ENCODE data around the gene USP34. TPM values are rescaled to one million over a fixed set of nuclear protein-coding genes. Genes with fewer than 3 reads are reported as not detected.

USP34 gene
- total RNA-seq, 1 experiment from 2014 or later, result 89.4 TPM

DNA sequence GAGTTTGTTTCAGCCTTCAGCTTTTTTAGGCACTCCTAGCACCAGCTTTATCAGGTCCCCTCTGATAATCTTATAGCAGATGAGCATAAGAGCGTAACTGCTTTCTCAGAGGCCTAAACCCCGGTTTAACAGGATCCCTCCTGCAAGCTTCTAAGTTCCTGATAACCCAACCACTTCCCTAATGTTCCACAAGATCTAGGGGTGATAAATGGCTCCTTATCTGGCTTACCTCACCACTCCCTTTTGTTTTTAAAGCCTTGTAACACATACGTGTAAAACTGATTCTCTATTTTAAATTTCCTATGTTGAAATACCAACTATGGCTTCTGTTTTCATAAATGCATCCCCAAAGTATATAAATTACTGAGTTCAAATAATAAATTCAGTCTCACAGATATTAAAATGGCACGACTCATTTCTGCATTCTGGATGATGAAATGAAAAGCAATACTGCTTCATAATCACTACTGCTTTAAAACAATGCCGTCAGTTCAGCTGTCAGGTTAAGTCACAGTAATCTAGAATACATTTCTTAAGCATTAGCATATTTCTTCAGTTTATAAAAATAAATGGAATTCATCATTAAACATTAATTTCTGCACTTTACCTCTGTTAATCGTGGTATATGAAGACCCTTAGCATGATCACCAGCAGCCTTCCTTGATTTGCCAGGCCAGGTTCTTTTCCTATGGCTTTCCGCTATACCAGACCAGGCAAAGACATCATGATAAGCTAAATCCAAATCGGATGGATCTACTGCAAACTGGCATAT is 182.6 kb downstream of the USP34 start:
- TF ChIP-seq, protein P1, sequence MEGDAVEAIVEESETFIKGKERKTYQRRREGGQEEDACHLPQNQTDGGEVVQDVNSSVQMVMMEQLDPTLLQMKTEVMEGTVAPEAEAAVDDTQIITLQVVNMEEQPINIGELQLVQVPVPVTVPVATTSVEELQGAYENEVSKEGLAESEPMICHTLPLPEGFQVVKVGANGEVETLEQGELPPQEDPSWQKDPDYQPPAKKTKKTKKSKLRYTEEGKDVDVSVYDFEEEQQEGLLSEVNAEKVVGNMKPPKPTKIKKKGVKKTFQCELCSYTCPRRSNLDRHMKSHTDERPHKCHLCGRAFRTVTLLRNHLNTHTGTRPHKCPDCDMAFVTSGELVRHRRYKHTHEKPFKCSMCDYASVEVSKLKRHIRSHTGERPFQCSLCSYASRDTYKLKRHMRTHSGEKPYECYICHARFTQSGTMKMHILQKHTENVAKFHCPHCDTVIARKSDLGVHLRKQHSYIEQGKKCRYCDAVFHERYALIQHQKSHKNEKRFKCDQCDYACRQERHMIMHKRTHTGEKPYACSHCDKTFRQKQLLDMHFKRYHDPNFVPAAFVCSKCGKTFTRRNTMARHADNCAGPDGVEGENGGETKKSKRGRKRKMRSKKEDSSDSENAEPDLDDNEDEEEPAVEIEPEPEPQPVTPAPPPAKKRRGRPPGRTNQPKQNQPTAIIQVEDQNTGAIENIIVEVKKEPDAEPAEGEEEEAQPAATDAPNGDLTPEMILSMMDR (IDR thresholded peaks at IDR 0.05; ENCODE audit: unreplicated experiment), result no peak
- no peak overlapping the region for H3K4me3 Mint-ChIP-seq (ENCODE audit: low read depth, unreplicated experiment)
- no peaks in the 10 kb centered on the region for H3K27me3 Mint-ChIP-seq (ENCODE audit: unreplicated experiment)
- peak overlapping the region; percentile 85 for H3K27ac Mint-ChIP-seq (ENCODE audit: unreplicated experiment)
- peaks cover 7% of the 10 kb centered on the region for H3K36me3 Mint-ChIP-seq (ENCODE audit: insufficient read depth, unreplicated experiment)
- intact Hi-C loops (cut with micrococcal nuclease; ENCODE audit: unreplicated experiment), result no loop called here
- no peaks in the 10 kb centered on the region for H3K4me1 Mint-ChIP-seq (ENCODE audit: low read depth, unreplicated experiment)
- no peak for DNase-seq
- CTCF ChIA-PET, result no interaction called here
- no peaks in the 10 kb centered on the region for H3K9me3 Mint-ChIP-seq (ENCODE audit: low read depth, unreplicated experiment)
- no TSS peak for BruUV-seq (replicated peaks)

DNA sequence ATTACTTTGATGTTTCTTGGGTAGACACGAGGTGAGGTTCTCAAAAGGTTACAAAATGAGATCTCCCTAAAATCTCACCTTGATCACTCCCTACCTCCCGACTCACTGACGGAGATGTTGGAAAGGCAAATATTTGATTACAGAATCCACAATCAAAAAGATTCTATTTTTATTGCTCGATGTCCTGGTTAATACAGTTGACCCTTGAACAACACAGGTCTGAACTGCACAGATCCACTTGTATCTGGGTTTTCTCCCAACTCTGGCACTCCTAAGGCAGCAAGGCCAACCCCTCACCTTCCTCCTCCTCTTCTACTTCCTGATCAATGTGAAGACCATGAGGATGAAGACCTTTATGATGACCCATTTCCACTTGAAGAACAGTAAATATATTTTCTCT is 183.6 kb downstream of the USP34 start:
- H3K4me1 Mint-ChIP-seq (ENCODE audit: low read depth, unreplicated experiment), result no peaks in the 10 kb centered on the region
- no peaks in the 10 kb centered on the region for H3K9me3 Mint-ChIP-seq (ENCODE audit: low read depth, unreplicated experiment)
- BruUV-seq (replicated peaks), result no TSS peak
- TF ChIP-seq, protein P1 (IDR thresholded peaks at IDR 0.05; ENCODE audit: unreplicated experiment), result no peak
- intact Hi-C loops (cut with micrococcal nuclease; ENCODE audit: unreplicated experiment), result no loop called here
- no peak for DNase-seq
- H3K27me3 Mint-ChIP-seq (ENCODE audit: unreplicated experiment), result no peaks in the 10 kb centered on the region
- peaks cover 7% of the 10 kb centered on the region for H3K36me3 Mint-ChIP-seq (ENCODE audit: insufficient read depth, unreplicated experiment)
- H3K4me3 Mint-ChIP-seq (ENCODE audit: low read depth, unreplicated experiment), result no peak overlapping the region
- peak overlapping the region; percentile 85 for H3K27ac Mint-ChIP-seq (ENCODE audit: unreplicated experiment)
- CTCF ChIA-PET, result no interaction called here

DNA sequence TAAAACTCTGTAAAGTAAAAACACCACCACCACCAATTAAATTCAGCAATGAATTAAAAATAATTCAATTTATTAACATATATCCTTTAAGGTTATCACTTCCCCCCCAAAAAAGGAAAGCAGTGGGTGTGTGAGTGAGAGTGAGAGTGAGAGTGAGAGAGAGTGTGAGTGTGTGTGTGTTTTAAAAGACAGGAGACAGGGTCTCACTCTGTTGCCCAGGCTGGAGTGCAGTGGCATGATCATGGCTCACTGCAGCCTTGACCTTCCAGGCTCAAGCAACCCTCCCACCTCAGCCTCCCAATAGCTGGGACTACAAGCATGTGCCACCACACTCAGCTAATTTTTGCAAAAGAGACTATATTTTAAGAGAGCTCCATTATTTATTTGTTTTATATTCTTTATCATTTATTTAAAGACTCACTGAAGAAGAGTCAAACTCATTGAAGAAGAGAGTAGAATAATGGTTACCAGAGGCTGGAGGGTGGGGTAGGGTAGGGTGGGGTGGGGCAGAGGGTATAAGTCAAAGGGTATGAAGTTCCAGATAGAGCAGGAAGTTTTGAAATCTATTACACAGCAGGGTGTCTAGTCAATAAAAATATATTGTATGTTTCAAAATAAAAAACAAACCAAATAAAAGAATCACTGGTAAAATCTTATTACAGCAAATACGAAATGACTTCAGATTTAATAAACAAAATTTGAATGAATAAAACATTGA is 187.3 kb downstream of the USP34 start:
- no peaks in the 10 kb centered on the region for H3K4me1 Mint-ChIP-seq (ENCODE audit: low read depth, unreplicated experiment)
- TF ChIP-seq, protein P1 (IDR thresholded peaks at IDR 0.05; ENCODE audit: unreplicated experiment), result no peak
- CTCF ChIA-PET, result no interaction called here
- no peak overlapping the region for H3K27ac Mint-ChIP-seq (ENCODE audit: unreplicated experiment)
- H3K27me3 Mint-ChIP-seq (ENCODE audit: unreplicated experiment), result no peaks in the 10 kb centered on the region
- no peaks in the 10 kb centered on the region for H3K9me3 Mint-ChIP-seq (ENCODE audit: low read depth, unreplicated experiment)
- no peak for DNase-seq
- BruUV-seq (replicated peaks), result no TSS peak
- no peak overlapping the region for H3K4me3 Mint-ChIP-seq (ENCODE audit: low read depth, unreplicated experiment)
- intact Hi-C loops (cut with micrococcal nuclease; ENCODE audit: unreplicated experiment), result no loop called here
- peaks cover 6% of the 10 kb centered on the region for H3K36me3 Mint-ChIP-seq (ENCODE audit: insufficient read depth, unreplicated experiment)

DNA sequence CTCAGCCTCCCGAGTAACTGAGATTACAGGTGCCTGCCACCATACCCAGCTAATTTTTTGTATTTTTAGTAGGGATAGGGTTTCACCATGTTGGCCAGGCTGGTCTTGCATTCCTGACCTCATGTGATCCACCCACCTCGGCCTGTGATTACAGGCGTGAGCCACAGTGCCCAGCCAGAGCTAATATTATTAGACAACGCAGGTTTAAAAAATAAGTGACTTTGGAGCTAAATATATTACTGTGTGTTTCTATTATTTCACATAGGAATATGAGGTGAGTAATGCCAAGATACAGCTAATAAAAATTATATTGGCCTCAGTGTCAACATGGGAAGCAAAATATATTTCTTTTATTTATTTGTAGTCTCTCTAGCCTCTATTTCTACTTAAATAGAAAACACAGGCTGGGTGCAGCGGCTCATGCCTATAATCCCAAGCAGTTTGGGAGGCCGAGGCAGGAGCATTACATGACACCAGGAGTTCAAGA is 188.7 kb downstream of the USP34 start:
- H3K4me1 Mint-ChIP-seq (ENCODE audit: low read depth, unreplicated experiment), result no peaks in the 10 kb centered on the region
- CTCF ChIA-PET, result no interaction called here
- H3K27ac Mint-ChIP-seq (ENCODE audit: unreplicated experiment), result no peak overlapping the region
- peaks cover 12% of the 10 kb centered on the region for H3K36me3 Mint-ChIP-seq (ENCODE audit: insufficient read depth, unreplicated experiment)
- BruUV-seq (replicated peaks), result no TSS peak
- no peaks in the 10 kb centered on the region for H3K27me3 Mint-ChIP-seq (ENCODE audit: unreplicated experiment)
- intact Hi-C loops (cut with micrococcal nuclease; ENCODE audit: unreplicated experiment), result no loop called here
- H3K4me3 Mint-ChIP-seq (ENCODE audit: low read depth, unreplicated experiment), result no peak overlapping the region
- no peak for DNase-seq
- TF ChIP-seq, protein P1 (IDR thresholded peaks at IDR 0.05; ENCODE audit: unreplicated experiment), result no peak
- H3K9me3 Mint-ChIP-seq (ENCODE audit: low read depth, unreplicated experiment), result no peaks in the 10 kb centered on the region
